ENCODE data around the gene METTL26. TPM values are rescaled to one million over a fixed set of nuclear protein-coding genes. Genes with fewer than 3 reads are reported as not detected.

The METTL26 gene
- total and polyA plus RNA-seq, 2 donors: 26.7 to 135 TPM

DNA sequence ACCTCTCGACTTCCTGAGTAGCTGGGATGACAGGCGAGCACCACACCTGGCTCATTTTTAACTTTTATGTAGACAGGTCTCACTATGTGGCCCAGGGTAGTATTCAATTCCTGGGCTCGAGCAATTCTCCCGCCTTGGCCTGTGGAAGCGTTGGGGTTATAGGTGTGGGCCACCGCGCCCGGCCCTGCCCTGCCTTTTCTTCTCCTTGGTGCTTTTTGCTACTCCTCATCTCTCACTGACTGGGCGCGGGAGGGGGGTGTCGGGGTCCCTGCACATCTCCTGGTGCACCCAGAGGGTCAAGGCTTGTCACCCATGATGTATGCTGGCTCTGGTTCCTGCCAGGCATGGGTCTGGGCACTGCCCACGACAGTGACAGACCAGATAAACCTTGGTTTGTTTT is 8.5 kb upstream of the METTL26 start:
- WGBS: 90% methylated on average over 12 of the region's 12 CpGs
- no peak for DNase-seq (ENCODE audit: extremely low spot score)
- Histone ChIP-seq H3K27ac (ENCODE audit: low read depth) (no peak overlapping the region), H3K36me3 (ENCODE audit: insufficient read depth) (no peaks in the 10 kb centered on the region), H3K4me1 (ENCODE audit: insufficient read depth) (peaks cover 3% of the 10 kb centered on the region), H3K4me3 (ENCODE audit: low read depth, low read length) (no peak overlapping the region)

- 88% methylated on average over 13 of the region's 13 CpGs for WGBS
- no peak overlapping the region for H3K27ac ChIP-seq (ENCODE audit: low read depth)
- H3K4me3 ChIP-seq (ENCODE audit: low read depth, low read length): no peak overlapping the region
- DNase-seq (ENCODE audit: extremely low spot score): no peak
- H3K4me1 ChIP-seq (ENCODE audit: insufficient read depth): peaks cover 3% of the 10 kb centered on the region
- no peaks in the 10 kb centered on the region for H3K36me3 ChIP-seq (ENCODE audit: insufficient read depth)
These were observed 6.9 kb upstream of the METTL26 start for GRCh38 chr16:643050-643368.

DNA sequence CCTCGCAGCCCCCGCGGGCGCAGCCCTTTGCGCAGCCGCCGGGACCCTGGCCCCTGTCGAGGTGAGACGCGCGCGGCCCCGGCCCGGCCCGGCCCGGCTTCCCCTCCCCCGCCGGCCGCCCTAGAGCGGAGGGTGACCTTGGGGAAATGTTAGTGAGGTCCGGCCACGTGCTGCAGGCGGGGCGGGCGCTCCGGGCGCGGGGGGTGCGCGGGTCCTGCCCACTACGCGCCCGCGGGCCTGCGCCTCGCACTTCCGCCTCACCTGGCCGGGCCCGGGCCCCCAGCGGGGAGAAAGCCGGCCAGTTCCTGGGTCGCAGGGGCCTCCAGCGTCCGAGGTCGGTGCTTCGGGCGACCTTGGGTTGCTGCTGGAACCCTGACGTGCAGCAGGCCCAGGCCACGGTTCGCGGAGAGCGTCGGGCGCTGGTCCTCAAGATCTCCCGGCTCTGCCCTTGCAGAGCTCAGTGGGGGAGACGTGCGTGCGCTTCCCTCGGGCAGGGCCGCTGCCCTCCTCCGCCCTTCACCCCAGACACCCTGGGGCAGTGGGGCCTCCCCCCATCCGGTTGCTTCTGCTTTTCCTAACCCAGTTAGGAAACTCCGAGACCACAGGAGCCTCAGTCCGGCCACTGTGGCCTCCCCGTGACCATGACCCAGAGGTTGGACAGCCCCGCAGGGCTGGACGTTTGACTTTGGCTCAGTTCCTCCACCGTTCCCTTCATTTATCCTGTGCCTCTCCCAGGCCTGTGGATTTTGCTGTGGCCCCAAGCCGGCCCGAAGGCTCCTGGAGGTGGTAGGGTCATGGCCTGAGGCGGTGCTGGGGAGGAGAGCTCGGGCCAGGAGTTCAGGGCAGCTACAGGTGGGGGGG is 6.3 kb upstream of the METTL26 start:
- Histone ChIP-seq H3K36me3 (ENCODE audit: insufficient read depth) (no peaks in the 10 kb centered on the region), H3K4me3 (ENCODE audit: low read depth, low read length) (peak overlapping the region; percentile 83), H3K4me1 (ENCODE audit: insufficient read depth) (peaks cover 3% of the 10 kb centered on the region), H3K27ac (ENCODE audit: low read depth) (peak overlapping the region; percentile 49)
- no peak for DNase-seq (ENCODE audit: extremely low spot score)
- 7% methylated on average over 72 of the region's 72 CpGs for WGBS

GRCh38 chr16:641326-642188 is 5.5 kb upstream of the METTL26 start, which contains the start of gene MCRIP2:
TSS of gene MCRIP2 (plus strand) at chr16:641828. CDS start at chr16:641992, 164 bp downstream.
- H3K4me1 ChIP-seq (ENCODE audit: insufficient read depth): peaks cover 3% of the 10 kb centered on the region
- H3K36me3 ChIP-seq (ENCODE audit: insufficient read depth): no peaks in the 10 kb centered on the region
- WGBS: 1% methylated on average over 81 of the region's 81 CpGs
- no peak for DNase-seq (ENCODE audit: extremely low spot score)
- H3K27ac ChIP-seq (ENCODE audit: low read depth): peak within 1 kb of the TSS; percentile 78
- peak within 1 kb of the TSS; percentile 83 for H3K4me3 ChIP-seq (ENCODE audit: low read depth, low read length)

DNA sequence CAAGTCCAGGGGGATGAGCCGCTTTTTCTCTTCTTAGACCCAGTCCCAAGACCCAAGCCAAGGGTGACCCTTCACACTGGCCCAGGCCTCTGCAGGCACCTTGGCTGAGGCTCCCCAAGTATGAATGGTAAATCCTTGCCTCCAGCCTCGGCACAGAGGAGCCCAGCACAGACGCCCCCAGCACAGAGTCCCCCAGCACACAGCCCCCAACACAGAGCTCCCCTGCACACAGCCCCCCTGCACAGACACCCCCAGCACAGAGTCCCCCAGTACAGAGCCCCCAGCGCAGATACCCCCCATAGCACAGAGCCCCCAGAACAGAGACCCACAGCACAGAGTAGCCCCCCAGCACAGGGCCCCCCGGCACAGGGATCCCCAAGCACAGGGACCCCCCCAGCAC is 4.5 kb upstream of the METTL26 start:
- no peaks in the 10 kb centered on the region for H3K36me3 ChIP-seq (ENCODE audit: insufficient read depth)
- H3K27ac ChIP-seq (ENCODE audit: low read depth): no peak overlapping the region
- peaks cover 3% of the 10 kb centered on the region for H3K4me1 ChIP-seq (ENCODE audit: insufficient read depth)
- no peak for DNase-seq (ENCODE audit: extremely low spot score)
- 88% methylated on average over 5 of the region's 5 CpGs for WGBS
- H3K4me3 ChIP-seq (ENCODE audit: low read depth, low read length): no peak overlapping the region

DNA sequence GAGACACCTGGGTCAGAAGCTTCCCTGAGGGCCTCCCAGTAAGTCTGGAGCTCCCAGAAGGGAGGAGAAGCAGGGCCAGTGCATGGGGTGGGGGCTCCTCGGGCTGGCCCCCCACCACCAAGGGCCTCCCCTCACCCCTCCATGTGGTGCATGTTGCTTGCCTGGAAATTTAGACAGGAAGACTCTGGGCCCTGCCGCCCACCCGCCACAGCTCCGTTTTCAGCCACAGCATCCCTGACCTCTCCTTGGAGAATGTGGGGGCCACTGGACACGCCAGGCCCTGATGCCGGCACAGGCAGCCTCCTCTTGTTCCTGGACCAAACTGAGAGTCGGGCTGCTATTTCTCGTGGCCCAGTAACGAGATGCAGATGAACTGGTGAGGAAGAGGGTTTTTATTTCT is 2.7 kb upstream of the METTL26 start:
- Histone ChIP-seq H3K4me3 (ENCODE audit: low read depth, low read length) (no peak overlapping the region), H3K4me1 (ENCODE audit: insufficient read depth) (peaks cover 3% of the 10 kb centered on the region), H3K36me3 (ENCODE audit: insufficient read depth) (no peaks in the 10 kb centered on the region), H3K27ac (ENCODE audit: low read depth) (no peak overlapping the region)
- WGBS: 77% methylated on average over 9 of the region's 9 CpGs
- DNase-seq (ENCODE audit: extremely low spot score): no peak

- DNase-seq (ENCODE audit: extremely low spot score): no peak
- 80% methylated on average over 15 of the region's 15 CpGs for WGBS
- peaks cover 3% of the 10 kb centered on the region for H3K4me1 ChIP-seq (ENCODE audit: insufficient read depth)
- no peak overlapping the region for H3K27ac ChIP-seq (ENCODE audit: low read depth)
- H3K4me3 ChIP-seq (ENCODE audit: low read depth, low read length): no peak overlapping the region
- no peaks in the 10 kb centered on the region for H3K36me3 ChIP-seq (ENCODE audit: insufficient read depth)
These were observed 2.0 kb upstream of the METTL26 start for GRCh38 chr16:638034-638543.

GRCh38 chr16:637081-638018 is 1.2 kb upstream of the METTL26 start:
- no peak overlapping the region for H3K27ac ChIP-seq (ENCODE audit: low read depth)
- no peaks in the 10 kb centered on the region for H3K36me3 ChIP-seq (ENCODE audit: insufficient read depth)
- no peak for DNase-seq (ENCODE audit: extremely low spot score)
- peak overlapping the region; percentile 89 for H3K4me3 ChIP-seq (ENCODE audit: low read depth, low read length)
- WGBS: 17% methylated on average over 53 of the region's 53 CpGs
- H3K4me1 ChIP-seq (ENCODE audit: insufficient read depth): peaks cover 3% of the 10 kb centered on the region

DNA sequence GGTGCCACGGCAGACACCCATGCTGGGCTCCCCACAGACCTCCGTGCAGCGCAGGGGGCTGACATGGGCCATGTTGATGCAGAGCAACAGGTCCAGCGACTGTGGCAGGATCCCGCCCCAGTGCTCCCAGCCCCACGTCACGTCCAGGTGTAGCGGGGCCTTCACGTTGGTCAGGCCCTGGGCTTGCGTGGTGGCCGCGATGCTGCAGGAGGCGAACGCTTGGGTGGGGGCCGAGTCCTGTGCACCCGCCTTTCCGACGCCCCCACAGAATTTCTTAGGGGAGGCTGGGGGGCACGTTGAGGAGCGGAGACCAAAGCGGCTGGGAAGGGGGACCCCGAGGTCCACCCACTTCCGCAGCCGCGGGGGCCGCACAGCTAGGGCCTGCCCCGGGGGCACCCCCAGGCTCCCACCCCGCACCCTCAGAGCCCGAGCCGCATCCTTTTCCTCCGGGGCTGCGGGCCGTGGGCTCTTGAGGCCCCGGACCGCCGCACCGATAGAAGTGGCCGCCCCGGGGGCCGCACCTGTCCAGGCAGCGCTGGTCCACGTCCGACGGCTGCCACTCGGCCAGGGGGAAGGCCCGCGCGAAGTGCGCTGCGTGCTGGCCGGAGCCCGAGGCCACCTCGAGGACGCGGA is 416 bp downstream of the METTL26 start:
- H3K27ac ChIP-seq (ENCODE audit: low read depth): peak overlapping the region; percentile 30
- DNase-seq (ENCODE audit: extremely low spot score): no peak

DNA sequence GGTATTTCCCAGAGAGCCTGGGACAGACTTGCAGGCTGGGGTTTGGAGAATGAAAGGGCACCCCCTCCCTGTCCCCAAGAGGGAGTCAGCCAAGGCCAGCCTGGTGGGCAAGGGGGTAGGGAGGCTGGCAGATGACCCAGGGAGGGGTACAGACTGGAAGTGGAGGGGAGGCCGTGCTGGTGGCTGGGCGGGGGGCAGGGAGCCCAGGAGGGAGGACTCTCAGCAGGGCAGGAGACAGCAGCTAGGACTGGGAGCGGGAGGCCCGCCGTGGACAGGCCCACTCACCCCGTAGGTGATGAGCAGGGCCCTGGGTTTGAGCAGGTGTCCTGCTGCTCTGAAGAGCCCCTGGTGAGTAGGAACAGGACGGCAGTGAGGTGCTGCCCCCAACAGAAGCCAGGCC is 1.1 kb downstream of the METTL26 start:
- WGBS: 79% methylated on average over 7 of the region's 7 CpGs
- Histone ChIP-seq H3K27ac (ENCODE audit: low read depth) (no peak overlapping the region), H3K4me1 (ENCODE audit: insufficient read depth) (no peaks in the 10 kb centered on the region), H3K4me3 (ENCODE audit: low read depth, low read length) (no peak overlapping the region), H3K36me3 (ENCODE audit: insufficient read depth) (no peaks in the 10 kb centered on the region)
- DNase-seq (ENCODE audit: extremely low spot score): no peak

More for the DNA sequence above, 416 bp downstream of the METTL26 start:
- no peaks in the 10 kb centered on the region for H3K4me1 ChIP-seq (ENCODE audit: insufficient read depth)
- WGBS: 4% methylated on average over 55 of the region's 55 CpGs
- peak overlapping the region; percentile 89 for H3K4me3 ChIP-seq (ENCODE audit: low read depth, low read length)
- no peaks in the 10 kb centered on the region for H3K36me3 ChIP-seq (ENCODE audit: insufficient read depth)

DNA sequence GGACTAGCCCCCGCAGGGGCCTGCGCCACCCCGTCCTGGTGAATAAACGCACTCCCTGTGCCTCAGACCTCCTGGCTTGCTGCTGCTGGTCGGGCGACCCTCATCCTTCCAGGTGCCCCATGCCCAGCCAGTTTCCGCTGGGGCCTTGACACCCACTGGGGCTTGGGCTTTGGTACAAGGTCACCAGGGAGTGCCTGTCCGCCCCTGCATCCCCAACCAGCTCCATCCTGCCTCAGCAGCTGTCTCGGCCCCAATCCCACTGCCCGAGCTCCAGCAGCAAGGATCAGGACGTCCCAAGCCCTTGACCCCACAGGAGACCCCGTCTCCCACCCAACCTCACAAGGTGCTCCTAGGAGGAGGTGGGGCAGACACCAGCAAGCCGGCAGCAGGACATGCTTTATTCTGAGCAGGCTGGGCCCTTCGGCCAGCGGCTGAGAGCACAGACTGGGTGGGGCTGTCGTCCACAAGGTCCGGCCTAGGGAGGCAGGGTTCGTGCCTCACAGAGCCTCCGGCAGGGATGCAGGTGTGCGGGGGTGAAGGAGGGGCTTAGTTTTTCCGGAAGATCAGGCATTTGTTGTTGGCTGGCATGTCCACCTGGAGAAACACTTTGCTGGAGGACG is 1.9 kb downstream of the METTL26 start:
- Histone ChIP-seq H3K4me1 (ENCODE audit: insufficient read depth) (no peaks in the 10 kb centered on the region), H3K36me3 (ENCODE audit: insufficient read depth) (no peaks in the 10 kb centered on the region), H3K27ac (ENCODE audit: low read depth) (no peak overlapping the region), H3K4me3 (ENCODE audit: low read depth, low read length) (no peak overlapping the region)
- DNase-seq (ENCODE audit: extremely low spot score): no peak
- 91% methylated on average over 22 of the region's 22 CpGs for WGBS

- no peak for DNase-seq (ENCODE audit: extremely low spot score)
- no peaks in the 10 kb centered on the region for H3K4me1 ChIP-seq (ENCODE audit: insufficient read depth)
- WGBS: 97% methylated on average over 74 of the region's 74 CpGs
These were observed 2.6 kb downstream of the METTL26 start for GRCh38 chr16:633336-634050.

More at GRCh38 chr16:633336-634050, 2.6 kb downstream of the METTL26 start:
- Histone ChIP-seq H3K36me3 (ENCODE audit: insufficient read depth) (no peaks in the 10 kb centered on the region), H3K4me3 (ENCODE audit: low read depth, low read length) (no peak overlapping the region), H3K27ac (ENCODE audit: low read depth) (no peak overlapping the region)

Data from urinary bladder (tissue), 4 donors.